ENCODE measurements around the gene LPIN3.
"Not testable (repeated sequence)": the region's sequence is repeated elsewhere in the genome, so short reads cannot be mapped to it uniquely, and the experiment has no call there.

Gene LPIN3

GRCh38 chr20:41340327-41341055, at the start of gene LPIN3:
TSS of gene LPIN3 (plus strand) at chr20:41340821. CDS start at chr20:41345804, 4,983 bp downstream.
- no peak for DNase-seq (ENCODE audit: low read depth in 2 of 2)

GRCh38 chr20:41293269-41294037, 47.2 kb upstream of the LPIN3 start:
- no peak for DNase-seq (ENCODE audit: low read depth in 2 of 2)

GRCh38 chr20:41299899-41300298, 40.7 kb upstream of the LPIN3 start:
- DNase-seq (ENCODE audit: low read depth in 2 of 2) = no peak

- DNase-seq (ENCODE audit: low read depth in 2 of 2) = no peak
Measured at GRCh38 chr20:41300383-41300782, 40.2 kb upstream of the LPIN3 start.

- no peak for DNase-seq (ENCODE audit: low read depth in 2 of 2)
Measured at GRCh38 chr20:41300886-41301285, 39.7 kb upstream of the LPIN3 start.

GRCh38 chr20:41304002-41304401, 36.6 kb upstream of the LPIN3 start:
- no peak for DNase-seq (ENCODE audit: low read depth in 2 of 2)

- DNase-seq (ENCODE audit: low read depth in 2 of 2) = no peak
Measured at GRCh38 chr20:41304424-41305079, 36.1 kb upstream of the LPIN3 start.

GRCh38 chr20:41306061-41306727, 34.4 kb upstream of the LPIN3 start:
- DNase-seq (ENCODE audit: low read depth in 2 of 2) = no peak

GRCh38 chr20:41307021-41307420, 33.6 kb upstream of the LPIN3 start:
- DNase-seq (ENCODE audit: low read depth in 2 of 2) = no peak

- DNase-seq (ENCODE audit: low read depth in 2 of 2) = no peak
Measured at GRCh38 chr20:41308290-41308711, 32.3 kb upstream of the LPIN3 start.

GRCh38 chr20:41308726-41309413, 31.8 kb upstream of the LPIN3 start:
- DNase-seq (ENCODE audit: low read depth in 2 of 2) = no peak

- no peak for DNase-seq (ENCODE audit: low read depth in 2 of 2)
Measured at GRCh38 chr20:41309817-41310216, 30.8 kb upstream of the LPIN3 start.

- DNase-seq (ENCODE audit: low read depth in 2 of 2) = not testable (repeated sequence)
Measured at GRCh38 chr20:41312009-41312408, 28.6 kb upstream of the LPIN3 start.

GRCh38 chr20:41314386-41314785, 26.2 kb upstream of the LPIN3 start:
- DNase-seq (ENCODE audit: low read depth in 2 of 2) = no peak

GRCh38 chr20:41316051-41316450, 24.6 kb upstream of the LPIN3 start:
- DNase-seq (ENCODE audit: low read depth in 2 of 2) = no peak

- peak; percentile 52 to 58 for DNase-seq (ENCODE audit: low read depth in 2 of 2)
Measured at GRCh38 chr20:41316602-41317545, 23.7 kb upstream of the LPIN3 start.

GRCh38 chr20:41317546-41318270, 22.9 kb upstream of the LPIN3 start, which contains the start of gene ZHX3:
TSS of gene ZHX3 (minus strand) at chr20:41317731. CDS start at chr20:41204916, 112,815 bp downstream.
- DNase-seq (ENCODE audit: low read depth in 2 of 2) = peak; percentile 89 to 90

- no peak for DNase-seq (ENCODE audit: low read depth in 2 of 2)
Measured at GRCh38 chr20:41318271-41318649, 22.4 kb upstream of the LPIN3 start.

GRCh38 chr20:41320441-41320840, 20.2 kb upstream of the LPIN3 start:
- no peak for DNase-seq (ENCODE audit: low read depth in 2 of 2)

- no peak for DNase-seq (ENCODE audit: low read depth in 2 of 2)
Measured at GRCh38 chr20:41320976-41321375, 19.6 kb upstream of the LPIN3 start.

Measured in stimulated activated CD8-positive, alpha-beta memory T cell treated with anti-CD3 and anti-CD28 coated beads, Interleukin-7, amount 100 ng/mL, for 1 hour (primary cell).